OCI-LY7 (cell line): Measurements from ENCODE around the gene BICC1. TPM values are rescaled to one million over a fixed set of nuclear protein-coding genes. Genes with fewer than 3 reads are reported as not detected.

ENCODE experiments used
- BruUV-seq: library from RNA; stranded (reverse); fragments of 400-500 nt; replicated peaks from 2 replicates; lab custom pipeline; 2021; lab: Mats Ljungman, UMichigan
- CTCF ChIA-PET: fragments of 300-600 bp; sonication (Branson Sonifier 250); formaldehyde crosslinking; loops from one replicate; lab custom pipeline; 2022; ENCODE audit warnings: antibody characterized with exemption; ENCODE audit not compliant: unreplicated experiment; lab: Charles Lee
- POLR2A ChIA-PET: fragments of 300-600 bp; sonication (Branson Sonifier 250); formaldehyde crosslinking; loops from one replicate; lab custom pipeline; 2022; ENCODE audit warnings: antibody characterized with exemption; lab: Charles Lee
- DNase-seq: peaks from one replicate; pipeline ENCODE4 v3.0.0-alpha.2; 2015; ENCODE audit warnings: low spot score
- H2AFZ ChIP-seq: fragments of 200-600 bp; sonication (generic), shearing (Covaris generic); 2 replicates; pipeline ENCODE4 v1.6.1; 2014; ENCODE audit warnings: mild to moderate bottlenecking, antibody characterized with exemption, low read length, moderate library complexity
- H3K27ac ChIP-seq: fragments of 200-600 bp; sonication (generic); 2 replicates; pipeline ENCODE4 v1.5.1; 2014; ENCODE audit warnings: mixed run types, low read depth, mild to moderate bottlenecking, moderate library complexity, low read length, inconsistent platforms; ENCODE audit not compliant: poor library complexity, severe bottlenecking
- H3K36me3 ChIP-seq: fragments of 200-600 bp; sonication (generic); 2 replicates; pipeline ENCODE4 v1.6.1; 2014; ENCODE audit warnings: mild to moderate bottlenecking, antibody characterized with exemption, low read length, moderate library complexity, mixed read lengths; ENCODE audit not compliant: insufficient read depth
- H3K4me1 ChIP-seq: fragments of 200-600 bp; sonication (generic); 2 replicates; pipeline ENCODE4 v1.5.1; 2014; ENCODE audit warnings: mild to moderate bottlenecking, low read length; ENCODE audit not compliant: insufficient read depth, poor library complexity, severe bottlenecking
- H3K4me2 ChIP-seq: fragments of 200-600 bp; sonication (generic); 2 replicates; pipeline ENCODE4 v1.6.1; 2014; ENCODE audit warnings: mild to moderate bottlenecking, low read length
- H3K4me3 ChIP-seq: fragments of 200-600 bp; sonication (generic); 2 replicates; pipeline ENCODE4 v1.5.1; 2014; ENCODE audit warnings: mild to moderate bottlenecking, low read depth, low read length; ENCODE audit not compliant: poor library complexity, severe bottlenecking
- H3K79me2 ChIP-seq: fragments of 200-600 bp; sonication (generic); 2 replicates; pipeline ENCODE4 v1.6.1; 2016; ENCODE audit warnings: low read depth, mild to moderate bottlenecking, low read length, moderate library complexity, mixed read lengths; ENCODE audit not compliant: insufficient read depth
- H3K9me2 ChIP-seq: fragments of 200-600 bp; sonication (generic); 2 replicates; pipeline ENCODE4 v1.6.1; 2016; ENCODE audit warnings: mild to moderate bottlenecking, low read length, mixed read lengths; ENCODE audit not compliant: insufficient read depth
- H3K9me3 ChIP-seq: fragments of 200-600 bp; sonication (generic); 2 replicates; pipeline ENCODE4 v1.6.1; 2014; ENCODE audit warnings: mild to moderate bottlenecking, mixed run types, low read length, mixed read lengths
- H4K20me1 ChIP-seq: fragments of 200-600 bp; sonication (generic); 2 replicates; pipeline ENCODE4 v1.6.1; 2014; ENCODE audit warnings: mild to moderate bottlenecking, antibody characterized with exemption, low read length, moderate library complexity, mixed read lengths; ENCODE audit not compliant: insufficient read depth
- EZH2phosphoT487 ChIP-seq: fragments of 200-600 bp; sonication (generic); IDR thresholded peaks from 2 replicates; pipeline ENCODE4 v1.6.1; 2018; ENCODE audit warnings: low read depth, borderline replicate concordance, mild to moderate bottlenecking, mixed run types, antibody characterized with exemption, low read length, moderate library complexity, mixed read lengths
- intact Hi-C: fragments of 100-400 bp; cut with micrococcal nuclease; formaldehyde crosslinking; loops from one replicate; pipeline ENCODE4 v1.10.0; 2022; ENCODE audit not compliant: unreplicated experiment
- total RNA-seq, 2 experiments: library from RNA; depleted of rRNA in 1 of 2; stranded (reverse); fragments of >200 nt in 1 of 2; shearing (Covaris generic) in 1 of 2; gene quantifications; 2 replicates each; pipeline ENCODE4 v1.2.3, GENCODE V29; 2014 to 2022
- TF ChIP-seq, protein P1 (sequence below): fragments of 200-600 bp; sonication (generic); conservative IDR thresholded peaks from 2 replicates; pipeline ENCODE4 v1.5.1; 2014; ENCODE audit warnings: mild to moderate bottlenecking, antibody characterized with exemption, low read length, moderate library complexity, mixed read lengths

Gene BICC1
- total RNA-seq, 2 experiments from 2014 or later, result not detected

DNA sequence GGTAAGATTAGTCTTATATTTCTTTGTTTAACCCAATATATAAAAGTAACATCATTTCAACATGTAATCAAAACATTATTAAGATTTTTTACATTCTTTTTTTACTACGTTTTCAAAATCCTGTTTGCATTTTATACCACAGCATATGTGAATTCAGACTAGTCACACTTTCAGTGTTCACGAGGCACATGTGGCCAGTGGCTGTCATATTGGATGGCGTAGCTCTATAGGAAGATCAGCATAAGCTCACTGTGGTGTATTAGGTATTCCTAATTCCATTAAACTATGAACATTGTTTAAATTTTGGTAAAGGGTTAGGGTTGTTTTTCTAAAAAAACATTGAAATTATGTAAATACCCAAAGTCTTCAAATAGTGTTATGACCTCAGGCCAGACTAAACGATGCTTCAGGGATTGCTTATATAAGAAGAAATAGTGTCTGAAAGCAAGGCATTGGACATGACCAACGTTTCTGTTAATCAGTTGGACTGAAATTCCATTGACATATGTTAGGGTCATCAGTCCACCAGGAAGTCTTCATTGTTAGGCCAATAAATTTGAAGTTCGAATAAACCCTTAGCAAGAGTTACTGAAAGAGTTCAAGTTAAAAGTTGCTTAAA, 97.0 kb downstream of the BICC1 start:
- no peak for DNase-seq
- H3K4me3 ChIP-seq, result no peak overlapping the region
- H2AFZ ChIP-seq, result no peak overlapping the region
- CTCF ChIA-PET, result no interaction called here
- BruUV-seq, result no TSS peak
- intact Hi-C loops, result no loop called here
- no peaks in the 10 kb centered on the region for H3K4me1 ChIP-seq
- TF ChIP-seq EZH2phosphoT487, result no peak
- TF ChIP-seq, protein P1, sequence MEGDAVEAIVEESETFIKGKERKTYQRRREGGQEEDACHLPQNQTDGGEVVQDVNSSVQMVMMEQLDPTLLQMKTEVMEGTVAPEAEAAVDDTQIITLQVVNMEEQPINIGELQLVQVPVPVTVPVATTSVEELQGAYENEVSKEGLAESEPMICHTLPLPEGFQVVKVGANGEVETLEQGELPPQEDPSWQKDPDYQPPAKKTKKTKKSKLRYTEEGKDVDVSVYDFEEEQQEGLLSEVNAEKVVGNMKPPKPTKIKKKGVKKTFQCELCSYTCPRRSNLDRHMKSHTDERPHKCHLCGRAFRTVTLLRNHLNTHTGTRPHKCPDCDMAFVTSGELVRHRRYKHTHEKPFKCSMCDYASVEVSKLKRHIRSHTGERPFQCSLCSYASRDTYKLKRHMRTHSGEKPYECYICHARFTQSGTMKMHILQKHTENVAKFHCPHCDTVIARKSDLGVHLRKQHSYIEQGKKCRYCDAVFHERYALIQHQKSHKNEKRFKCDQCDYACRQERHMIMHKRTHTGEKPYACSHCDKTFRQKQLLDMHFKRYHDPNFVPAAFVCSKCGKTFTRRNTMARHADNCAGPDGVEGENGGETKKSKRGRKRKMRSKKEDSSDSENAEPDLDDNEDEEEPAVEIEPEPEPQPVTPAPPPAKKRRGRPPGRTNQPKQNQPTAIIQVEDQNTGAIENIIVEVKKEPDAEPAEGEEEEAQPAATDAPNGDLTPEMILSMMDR, result no peak
- no peaks in the 10 kb centered on the region for H3K36me3 ChIP-seq
- no peaks in the 10 kb centered on the region for H3K9me3 ChIP-seq
- no peak overlapping the region for H3K4me2 ChIP-seq
- no peaks in the 10 kb centered on the region for H3K9me2 ChIP-seq
- no peaks in the 10 kb centered on the region for H4K20me1 ChIP-seq
- H3K79me2 ChIP-seq, result no peaks in the 10 kb centered on the region
- POLR2A ChIA-PET, result no interaction called here
- H3K27ac ChIP-seq, result no peak overlapping the region

DNA sequence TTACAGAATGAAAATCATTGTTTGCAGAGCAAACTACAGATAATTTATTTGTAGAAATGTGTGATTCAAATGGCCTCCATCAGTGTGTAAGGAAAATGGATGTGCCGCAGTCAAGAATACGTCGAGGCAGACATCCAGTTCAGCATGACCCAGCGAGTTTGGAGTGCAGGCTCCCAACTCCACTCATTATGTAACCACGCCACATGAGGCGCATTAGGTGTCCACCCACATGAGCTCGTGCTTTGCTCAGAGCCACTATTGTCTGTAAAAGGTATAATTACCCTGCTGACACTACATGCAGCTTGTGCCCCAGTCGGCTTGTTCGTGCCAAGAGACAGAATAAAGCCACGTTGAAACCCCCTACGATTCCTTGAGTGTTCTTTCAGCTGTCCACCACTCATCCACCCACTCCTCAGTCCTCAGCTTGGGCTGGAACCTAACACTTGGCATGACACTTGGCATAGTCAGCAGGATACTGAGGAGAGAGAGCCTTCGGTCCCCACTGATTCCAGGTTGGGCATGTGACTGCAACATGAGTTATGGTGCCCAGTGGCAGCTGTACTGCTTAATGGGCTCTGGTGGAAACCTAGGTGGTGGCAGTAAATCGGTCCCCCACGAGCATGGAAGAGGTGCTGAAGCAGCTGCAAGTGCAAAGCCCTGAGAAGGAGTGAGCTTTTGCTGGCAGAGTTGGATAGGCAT, 102.7 kb downstream of the BICC1 start:
- ChIA-PET POLR2A (no interaction called here), CTCF (no interaction called here)
- no peak for DNase-seq
- Histone ChIP-seq H3K9me2 (no peaks in the 10 kb centered on the region), H3K27ac (no peak overlapping the region), H3K4me1 (no peaks in the 10 kb centered on the region), H3K36me3 (no peaks in the 10 kb centered on the region), H3K4me2 (no peak overlapping the region), H2AFZ (no peak overlapping the region), H3K4me3 (no peak overlapping the region), H4K20me1 (no peaks in the 10 kb centered on the region), H3K79me2 (no peaks in the 10 kb centered on the region), H3K9me3 (no peaks in the 10 kb centered on the region)
- no TSS peak for BruUV-seq
- TF ChIP-seq EZH2phosphoT487, result no peak
- TF ChIP-seq, protein P1, result no peak
- intact Hi-C loops, result no loop called here

DNA sequence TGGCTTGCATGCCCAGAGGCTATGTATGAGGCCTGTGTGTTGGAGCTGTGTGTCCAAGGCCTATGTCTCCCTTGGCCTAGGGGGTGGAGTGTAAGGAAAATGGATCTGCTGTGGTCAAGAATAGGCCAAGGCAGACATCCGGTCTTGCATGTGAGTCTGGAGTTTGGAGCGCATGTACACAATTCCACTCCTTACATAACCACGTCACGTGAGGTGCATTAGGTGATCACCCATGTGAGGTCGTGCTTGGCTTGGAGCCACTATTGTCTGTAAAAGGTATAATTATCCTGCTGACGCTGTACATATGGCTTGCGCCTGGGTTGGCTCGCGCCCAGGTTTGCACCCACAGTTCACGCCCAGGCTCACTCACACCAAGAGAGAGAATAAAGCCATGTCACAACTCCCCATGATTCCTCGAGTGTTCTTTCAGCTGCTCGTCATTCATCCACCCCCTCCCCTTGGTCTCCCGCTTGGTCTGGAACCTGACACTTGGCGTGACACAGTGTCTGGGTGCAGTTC, 105.5 kb downstream of the BICC1 start:
- Histone ChIP-seq H3K79me2 (no peaks in the 10 kb centered on the region), H3K9me3 (no peaks in the 10 kb centered on the region), H3K4me3 (no peak overlapping the region), H3K36me3 (no peaks in the 10 kb centered on the region), H3K27ac (no peak overlapping the region), H4K20me1 (no peaks in the 10 kb centered on the region), H3K4me1 (no peaks in the 10 kb centered on the region), H2AFZ (no peak overlapping the region), H3K9me2 (no peaks in the 10 kb centered on the region), H3K4me2 (no peak overlapping the region)
- TF ChIP-seq EZH2phosphoT487, result no peak
- TF ChIP-seq, protein P1, result no peak
- ChIA-PET CTCF (no interaction called here), POLR2A (no interaction called here)
- DNase-seq, result no peak
- intact Hi-C loops, result no loop called here
- no TSS peak for BruUV-seq
